ENCODE measurements around the gene CCND2. TPM values are rescaled to one million over a fixed set of nuclear protein-coding genes. Genes with fewer than 3 reads are reported as not detected.

The CCND2 gene
- total and polyA plus RNA-seq, 2 of the 8 experiments (the other 6 are each of a cell fraction or from before 2014, with no cell fraction given) = 41.7 to 223 TPM

DNA sequence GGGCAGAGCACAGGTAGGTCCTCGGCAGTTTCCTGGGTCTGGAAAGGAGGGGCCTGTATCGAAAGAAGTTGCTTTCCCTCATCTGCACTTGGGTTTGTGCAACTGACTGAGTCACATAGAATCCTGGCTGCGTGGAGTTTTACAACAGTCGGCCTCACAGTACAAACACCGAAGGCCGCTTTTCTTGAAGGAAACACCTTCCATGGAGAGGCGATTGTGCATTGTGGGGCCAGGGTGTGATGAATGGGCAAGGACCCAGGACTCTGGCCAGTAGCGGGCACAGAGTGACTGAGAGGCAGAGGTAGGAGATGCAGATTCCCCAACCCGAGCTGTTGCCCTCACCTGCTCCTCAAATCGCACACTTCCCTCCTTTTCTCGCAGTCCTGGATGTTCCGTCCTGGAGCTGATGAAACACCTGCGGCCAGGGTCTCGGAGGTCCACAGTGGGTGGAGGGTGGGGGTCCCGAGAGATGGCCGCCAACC lies 7.7 kb downstream of the CCND2 start:
- Histone ChIP-seq H3K79me2 (ENCODE audit: control insufficient read depth in 1 of 2, insufficient read depth in 2 of 2, low read length in 2 of 2) (peaks cover 0 to 94% of the 10 kb centered on the region in 2 experiments; a peak in 3 of 4 replicates), H3K23ac (ENCODE audit: insufficient read length) (no peak overlapping the region), H2BK20ac (ENCODE audit: low read length) (no peak overlapping the region), H3K23me2 (ENCODE audit: low read depth, low read length) (no peaks in the 10 kb centered on the region), H3K27me3 (replicated peaks in 1 of 4; ENCODE audit: control insufficient read depth in 3 of 4, extremely low read depth in 1 of 4, insufficient read depth in 3 of 4, low read length in 3 of 4) (no peaks in the 10 kb centered on the region), H4K5ac (ENCODE audit: insufficient read length, low read depth, low read length) (no peak overlapping the region), H3K14ac (ENCODE audit: insufficient read length) (no peak overlapping the region), H2AFZ (ENCODE audit: low read length) (no peak overlapping the region), H3K4me3 (ENCODE audit: extremely low read depth in 1 of 4, insufficient read depth in 2 of 4, low read depth in 3 of 4, low read length in 4 of 4) (no peak overlapping the region), H4K91ac (replicated peaks; ENCODE audit: insufficient read length, low read length) (no peak overlapping the region), H3K27ac (ENCODE audit: low read depth, low read length) (no peak overlapping the region), H4K8ac (ENCODE audit: extremely low read depth, insufficient read depth, low read length) (no peak overlapping the region), H3K4ac (replicated peaks; ENCODE audit: insufficient read length, low read depth, low read length) (no peak overlapping the region), H2BK120ac (replicated peaks; ENCODE audit: low read depth, low read length) (no peak overlapping the region), H3K9me3 (ENCODE audit: insufficient read depth in 2 of 2, low read depth in 1 of 2, low read length in 1 of 2) (no peaks in the 10 kb centered on the region), H3K9ac (replicated peaks in 1 of 4; ENCODE audit: extremely low read depth in 1 of 4, low read depth in 3 of 4, low read length in 3 of 4) (no peak overlapping the region), H2BK15ac (ENCODE audit: low read length) (no peak overlapping the region), H3K56ac (replicated peaks; ENCODE audit: insufficient read length, low read depth, low read length) (no peak overlapping the region), H3K79me1 (ENCODE audit: low read depth, low read length) (peaks cover 20% of the 10 kb centered on the region), H3K18ac (ENCODE audit: extremely low read depth, low read length) (no peak overlapping the region), H2BK12ac (ENCODE audit: low read depth, low read length) (no peak overlapping the region), H4K20me1 (replicated peaks in 1 of 2; ENCODE audit: control insufficient read depth in 1 of 2, insufficient read depth in 2 of 2, low read length in 2 of 2) (peaks cover 29 to 65% of the 10 kb centered on the region in 2 experiments), H2BK5ac (ENCODE audit: low read depth, low read length) (peak overlapping the region; percentile 3; the same call in 1 of the 2 replicates), H2AK5ac (ENCODE audit: low read depth, low read length) (no peak overlapping the region), H3K4me2 (ENCODE audit: insufficient read depth in 1 of 2, low read depth in 2 of 2, low read length in 2 of 2) (no peak overlapping the region), H3K36me3 (ENCODE audit: control insufficient read depth in 2 of 4, insufficient read depth in 4 of 4, low read length in 3 of 4) (peaks cover 59 to 97% (median 86%) of the 10 kb centered on the region in 4 experiments), H3K4me1 (replicated peaks in 1 of 4; ENCODE audit: control insufficient read depth in 3 of 4, insufficient read depth in 4 of 4, low read length in 3 of 4) (peaks cover 0 to 14% (median 8%) of the 10 kb centered on the region in 4 experiments)
- TF ChIP-seq FOSL1 (IDR thresholded peaks at IDR 0.05; ENCODE audit: insufficient read depth, low read depth, low read length) = no peak
- no peak for TF ChIP-seq CREB1 (IDR thresholded peaks at IDR 0.05)
- TF ChIP-seq BRCA1 (IDR thresholded peaks at IDR 0.05; ENCODE audit: low read depth, low read length) = no peak
- TF ChIP-seq GABPA (IDR thresholded peaks at IDR 0.05; ENCODE audit: borderline replicate concordance, insufficient read depth, low read length) = no peak
- TF ChIP-seq YY1 (IDR thresholded peaks at IDR 0.05; ENCODE audit: low read depth, low read length) = no peak
- peak in 1 of 2 experiments; percentile 37 for DNase-seq (ENCODE audit: low read depth in 1 of 2, low spot score in 2 of 2)
- CTCF ChIA-PET (ENCODE audit: partially characterized antibody) = interaction anchor here (0.6 to 6.3 kb wide), 11 partner anchors 8 to 473 kb away, joined by 3 to 35 read pairs (median 3); no protein-coding TSS in a partner anchor
- 98% methylated on average over 16 of the region's 16 CpGs; no CpG with 5 or more reads in 1 of the 2 experiments for WGBS, 2 experiments (ENCODE audit: extremely low coverage in 1 of 2, insufficient coverage in 1 of 2, insufficient read length in 1 of 2, insufficient replicate concordance in 2 of 2, low coverage in 1 of 2, low lambda C conversion rate in 2 of 2, missing lambda C conversion rate in 1 of 2)
- POLR2A ChIA-PET (ENCODE audit: partially characterized antibody) = interaction anchor here (0.6 to 29.3 kb wide), 7 partner anchors 9 to 399 kb away, joined by 3 to 531 read pairs (median 3); partner anchors contain the start of gene CCND2
- no peak for FAIRE-seq
